HG03175 (cell line): ENCODE data around the gene POLG2.
"Not testable (repeated sequence)": the region's sequence is repeated elsewhere in the genome, so short reads cannot be mapped to it uniquely, and the experiment has no call there.

Source experiments
- ATAC-seq: cut with Tn5 transposase; IDR thresholded peaks from one replicate; pipeline ENCODE4 v1.9.1; 2021; ENCODE audit warnings: mild to moderate bottlenecking, moderate library complexity; ENCODE audit not compliant: unreplicated experiment

POLG2 gene

GRCh38 chr17:64491034-64491860 lies 5.6 kb downstream of the POLG2 start:
- no peak for ATAC-seq

- no peak for ATAC-seq
Observed at GRCh38 chr17:64488301-64488700, 8.6 kb downstream of the POLG2 start.

GRCh38 chr17:64484380-64484779 lies 12.5 kb downstream of the POLG2 start:
- no peak for ATAC-seq

- ATAC-seq = no peak
Observed at GRCh38 chr17:64480951-64481350, 15.9 kb downstream of the POLG2 start.

GRCh38 chr17:64477849-64478248 lies 19.0 kb downstream of the POLG2 start:
- no peak for ATAC-seq

GRCh38 chr17:64472564-64472963 lies 24.3 kb downstream of the POLG2 start:
- ATAC-seq = no peak

GRCh38 chr17:64471440-64471839 lies 25.4 kb downstream of the POLG2 start:
- no peak for ATAC-seq

- no peak for ATAC-seq
Observed at GRCh38 chr17:64470625-64471024, 26.2 kb downstream of the POLG2 start.

GRCh38 chr17:64466834-64467233 lies 30.0 kb downstream of the POLG2 start:
- ATAC-seq = not testable (repeated sequence)

- no peak for ATAC-seq
Observed at GRCh38 chr17:64466019-64466735, 30.7 kb downstream of the POLG2 start.

- ATAC-seq = no peak
Observed at GRCh38 chr17:64461788-64462187, 35.1 kb downstream of the POLG2 start.

GRCh38 chr17:64460955-64461354 lies 35.9 kb downstream of the POLG2 start:
- no peak for ATAC-seq

- not testable (repeated sequence) for ATAC-seq
Observed at GRCh38 chr17:64459818-64460217, 37.0 kb downstream of the POLG2 start.

- no peak for ATAC-seq
Observed at GRCh38 chr17:64459284-64459747, 37.5 kb downstream of the POLG2 start.

GRCh38 chr17:64458756-64459155 lies 38.1 kb downstream of the POLG2 start:
- no peak for ATAC-seq

GRCh38 chr17:64457156-64457555 lies 39.7 kb downstream of the POLG2 start:
- ATAC-seq = no peak

GRCh38 chr17:64455993-64456885 lies 40.6 kb downstream of the POLG2 start:
- ATAC-seq = peak; percentile 64

GRCh38 chr17:64449545-64449944 lies 47.3 kb downstream of the POLG2 start:
- ATAC-seq = no peak

GRCh38 chr17:64448665-64449512 lies 48.0 kb downstream of the POLG2 start, which contains the start of gene MILR1:
MILR1 (plus strand) TSS chr17:64449115; CDS start chr17:64449169, 54 bp downstream.
- peak; percentile 47 for ATAC-seq

- no peak for ATAC-seq
Observed at GRCh38 chr17:64447526-64447925, 49.3 kb downstream of the POLG2 start.
